ENCODE data around the gene MYO16.

The MYO16 gene

DNA sequence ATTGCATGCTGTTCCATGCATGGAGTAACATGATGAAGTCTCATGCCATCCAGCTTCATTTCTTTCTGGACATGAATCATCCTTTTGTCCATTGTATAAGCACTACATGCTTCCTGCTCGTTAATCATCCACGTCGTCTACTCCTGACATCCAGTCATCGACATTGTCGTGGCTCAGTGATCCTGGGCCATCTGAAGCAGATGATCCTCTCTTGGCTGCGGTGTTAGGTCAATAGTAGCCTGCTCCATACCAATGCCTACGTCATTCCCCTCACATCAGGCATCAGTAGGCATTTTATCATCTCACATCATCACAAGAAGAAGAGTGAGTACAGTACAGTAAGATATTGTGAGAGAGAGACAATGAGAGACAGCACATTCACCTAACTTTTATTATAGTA lies 7.9 kb upstream of the MYO16 start:
- DNase-seq = no peak
- Histone ChIP-seq H3K36me3 (no peaks in the 10 kb centered on the region), H3K9me3 (peaks cover 0 to 8% (median 0%) of the 10 kb centered on the region in 3 donors), H3K27me3 (no peaks in the 10 kb centered on the region), H3K4me3 (no peak overlapping the region), H3K27ac (no peak overlapping the region), H3K4me1 (no peaks in the 10 kb centered on the region)
- intact Hi-C loops (cut with DNase I; ENCODE audit: low total_unique reads) = no loop called here
- no peak for TF ChIP-seq CTCF (IDR thresholded peaks at IDR 0.05)

DNA sequence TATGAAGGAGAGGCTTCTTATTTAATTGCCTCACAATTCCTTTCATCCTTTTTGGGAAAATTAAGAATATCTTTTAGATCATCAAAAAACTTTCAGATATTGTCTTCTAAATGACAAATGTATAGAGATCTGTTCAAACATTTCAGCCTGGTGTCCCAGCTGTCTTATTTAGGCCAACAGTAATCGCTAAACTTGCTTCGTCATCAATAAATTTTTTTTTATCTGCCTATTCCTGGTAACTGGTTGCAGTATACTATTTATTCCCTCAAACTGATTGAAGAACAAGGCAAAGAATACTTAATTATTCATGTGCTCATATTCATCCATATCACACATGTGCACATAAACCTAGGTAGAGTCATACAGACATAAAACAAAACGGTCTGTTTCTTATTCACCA lies 5.3 kb upstream of the MYO16 start:
- intact Hi-C loops (cut with DNase I; ENCODE audit: low total_unique reads) = no loop called here
- Histone ChIP-seq H3K27me3 (no peaks in the 10 kb centered on the region), H3K4me3 (no peak overlapping the region), H3K4me1 (no peaks in the 10 kb centered on the region), H3K9me3 (peaks cover 0 to 8% (median 0%) of the 10 kb centered on the region in 3 donors), H3K36me3 (no peaks in the 10 kb centered on the region), H3K27ac (no peak overlapping the region)
- TF ChIP-seq CTCF (IDR thresholded peaks at IDR 0.05) = no peak
- no peak for DNase-seq

- Histone ChIP-seq H3K27me3 (no peaks in the 10 kb centered on the region), H3K4me3 (no peak overlapping the region), H3K36me3 (no peaks in the 10 kb centered on the region), H3K4me1 (no peaks in the 10 kb centered on the region), H3K27ac (no peak overlapping the region), H3K9me3 (peaks cover 0 to 8% (median 0%) of the 10 kb centered on the region in 3 donors)
- DNase-seq = no peak
- intact Hi-C loops (cut with DNase I; ENCODE audit: low total_unique reads) = no loop called here
- TF ChIP-seq CTCF (IDR thresholded peaks at IDR 0.05) = no peak
Observed at GRCh38 chr13:108624979-108625378, 4.4 kb upstream of the MYO16 start.

DNA sequence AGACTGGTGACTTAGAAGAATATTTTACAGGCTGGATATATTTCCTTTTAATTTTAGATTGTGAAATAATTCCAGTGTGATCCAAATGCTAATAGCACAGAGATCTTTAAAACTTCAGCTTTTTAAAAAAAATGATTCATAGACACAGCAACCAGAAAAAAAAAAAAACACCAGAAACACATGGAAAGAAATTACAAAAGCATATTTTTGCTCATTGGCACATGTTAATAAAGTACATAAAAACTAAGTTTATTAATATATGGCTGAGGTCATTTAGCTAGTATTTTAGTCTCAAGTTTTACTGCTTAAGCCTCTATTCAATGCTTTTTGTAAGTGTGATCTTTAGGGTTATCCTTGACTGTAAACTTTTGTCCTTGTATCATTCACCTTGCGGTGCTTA lies 577 bp downstream of the MYO16 start:
- H3K27ac ChIP-seq = no peak overlapping the region
- intact Hi-C loops (cut with DNase I; ENCODE audit: low total_unique reads) = no loop called here
- H3K9me3 ChIP-seq = peaks cover 0 to 6% (median 0%) of the 10 kb centered on the region in 3 donors
- H3K27me3 ChIP-seq = no peaks in the 10 kb centered on the region
- H3K36me3 ChIP-seq = no peaks in the 10 kb centered on the region
- no peak overlapping the region for H3K4me3 ChIP-seq
- no peak for TF ChIP-seq CTCF (IDR thresholded peaks at IDR 0.05)
- DNase-seq = no peak
- no peaks in the 10 kb centered on the region for H3K4me1 ChIP-seq

DNA sequence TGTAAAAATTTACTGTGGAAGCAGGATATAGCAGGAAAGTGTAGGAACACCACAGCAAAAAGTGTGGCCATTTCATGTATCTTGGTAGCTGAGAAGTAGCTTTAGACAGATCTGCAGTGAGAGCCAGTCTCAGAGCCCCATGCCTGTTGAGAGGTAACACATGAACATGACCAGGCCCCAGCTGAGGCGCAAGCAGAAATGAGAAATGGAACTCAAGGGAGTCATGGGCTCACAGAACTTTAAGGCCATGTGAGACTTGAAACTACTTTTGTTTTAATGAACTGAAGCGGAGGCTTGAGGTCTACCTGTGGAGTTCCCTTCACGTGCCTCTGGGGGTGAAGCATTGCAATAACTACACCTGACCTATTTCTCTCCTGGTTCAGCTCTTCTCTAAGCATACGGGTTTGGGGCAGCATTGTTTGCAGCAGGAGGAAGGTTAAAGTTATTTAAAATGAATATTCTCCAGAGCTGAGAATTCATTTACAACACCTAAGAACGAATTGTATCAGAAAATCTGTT lies 3.3 kb downstream of the MYO16 start:
- H3K36me3 ChIP-seq = no peaks in the 10 kb centered on the region
- intact Hi-C loops (cut with DNase I; ENCODE audit: low total_unique reads) = no loop called here
- no peaks in the 10 kb centered on the region for H3K27me3 ChIP-seq
- no peak for DNase-seq
- H3K9me3 ChIP-seq = no peaks in the 10 kb centered on the region
- no peak for TF ChIP-seq CTCF (IDR thresholded peaks at IDR 0.05)
- H3K4me3 ChIP-seq = no peak overlapping the region
- H3K4me1 ChIP-seq = no peaks in the 10 kb centered on the region
- H3K27ac ChIP-seq = no peak overlapping the region

- no peak overlapping the region for H3K27ac ChIP-seq
- intact Hi-C loops (cut with DNase I; ENCODE audit: low total_unique reads) = no loop called here
- no peaks in the 10 kb centered on the region for H3K27me3 ChIP-seq
- TF ChIP-seq CTCF (IDR thresholded peaks at IDR 0.05) = no peak
- no peak for DNase-seq
- H3K4me1 ChIP-seq = no peaks in the 10 kb centered on the region
- H3K9me3 ChIP-seq = no peaks in the 10 kb centered on the region
- no peaks in the 10 kb centered on the region for H3K36me3 ChIP-seq
- no peak overlapping the region for H3K4me3 ChIP-seq
Observed at GRCh38 chr13:108638901-108639300, 9.5 kb downstream of the MYO16 start.
